CD14-positive monocyte (primary cell): ENCODE data around the gene FLT1. TPM values are rescaled to one million over a fixed set of nuclear protein-coding genes. Genes with fewer than 3 reads are reported as not detected.

Experiments used
- DNase-seq, 3 donors: peaks; one replicate each; pipeline ENCODE4 v3.0.0-alpha.2; 2011 to 2022
- H2AFZ ChIP-seq: 2 replicates; pipeline ENCODE4 v1.6.0; 2012; ENCODE audit warnings: mild to moderate bottlenecking, low read depth, low read length, inconsistent platforms; ENCODE audit not compliant: insufficient read depth, poor library complexity, severe bottlenecking
- H3K27ac ChIP-seq, 2 donors: 1 replicate in 1 of 2; 2 replicates in 1 of 2; pipeline ENCODE4 v1.5.1; 2012 to 2013; ENCODE audit warnings: low read length in 2 of 2, control low read depth in 1 of 2, inconsistent platforms in 1 of 2, low read depth in 1 of 2, mild to moderate bottlenecking in 1 of 2
- H3K27me3 ChIP-seq, 2 donors: one replicate each; pipeline versions ENCODE4 v1.6.0 to v1.6.1; 2011 to 2013; ENCODE audit warnings: low read length in 2 of 2; ENCODE audit not compliant: control insufficient read depth in 2 of 2, insufficient read depth in 2 of 2
- H3K36me3 ChIP-seq, 2 donors: replicated peaks in 1 of 2; 1 replicate in 1 of 2; 2 replicates in 1 of 2; pipeline versions ENCODE4 v1.5.1 to v1.6.1; 2012 to 2013; ENCODE audit warnings: low read length in 2 of 2, control low read depth in 1 of 2, inconsistent platforms in 1 of 2, mild to moderate bottlenecking in 1 of 2; ENCODE audit not compliant: insufficient read depth in 2 of 2, control insufficient read depth in 1 of 2
- H3K4me1 ChIP-seq, 2 donors: 1 replicate in 1 of 2; 2 replicates in 1 of 2; pipeline versions ENCODE4 v1.5.1 to v1.6.1; 2012 to 2013; ENCODE audit warnings: low read length in 2 of 2, control low read depth in 1 of 2, inconsistent platforms in 1 of 2, mild to moderate bottlenecking in 1 of 2, moderate library complexity in 1 of 2; ENCODE audit not compliant: insufficient read depth in 2 of 2, control insufficient read depth in 1 of 2
- H3K4me2 ChIP-seq: replicated peaks from 2 replicates; pipeline ENCODE3; 2012; ENCODE audit warnings: low read length, moderate library complexity, mild to moderate bottlenecking; ENCODE audit not compliant: poor library complexity, severe bottlenecking; ENCODE audit errors: extremely low read depth
- H3K4me3 ChIP-seq, 3 experiments: fragments of 200-600 bp in 1 of 3; sonication (generic) in 1 of 3; replicated peaks in 1 of 3; 1 replicate in 2 of 3; 2 replicates in 1 of 3; pipeline ENCODE4 v1.5.1; 2011 to 2013; ENCODE audit warnings: low read length in 3 of 3, mild to moderate bottlenecking in 3 of 3, control low read depth in 2 of 3, low read depth in 2 of 3, inconsistent platforms in 1 of 3, moderate library complexity in 1 of 3
- H3K79me2 ChIP-seq: 2 replicates; pipeline ENCODE4 v1.6.0; 2012; ENCODE audit warnings: mild to moderate bottlenecking, control low read depth, inconsistent platforms, low read length, moderate library complexity; ENCODE audit not compliant: insufficient read depth
- H3K9ac ChIP-seq: 2 replicates; pipeline ENCODE4 v1.6.0; 2017; ENCODE audit warnings: low read length, mild to moderate bottlenecking; ENCODE audit not compliant: insufficient read depth, poor library complexity, severe bottlenecking
- H3K9me3 ChIP-seq, 2 donors: replicated peaks in 1 of 2; 1 replicate in 1 of 2; 2 replicates in 1 of 2; pipeline versions ENCODE4 v1.5.1 to v1.6.1; 2012 to 2013; ENCODE audit warnings: low read length in 2 of 2, control low read depth in 1 of 2; ENCODE audit not compliant: control insufficient read depth in 1 of 2, insufficient read depth in 1 of 2
- H4K20me1 ChIP-seq: 2 replicates; pipeline ENCODE4 v1.6.0; 2012; ENCODE audit warnings: mild to moderate bottlenecking, low read length, control low read depth, moderate library complexity; ENCODE audit not compliant: insufficient read depth
- H3K27ac Mint-ChIP-seq, 7 donors: one replicate each; pipeline ENCODE4 v1.8.0; 2020; ENCODE audit warnings: mild to moderate bottlenecking in 7 of 7, mixed read lengths in 7 of 7, moderate library complexity in 6 of 7, inconsistent platforms in 2 of 7
- H3K27me3 Mint-ChIP-seq, 3 donors: one replicate each; pipeline ENCODE4 v1.8.0; 2021 to 2022; ENCODE audit warnings: low read depth in 3 of 3, mild to moderate bottlenecking in 3 of 3, mixed read lengths in 3 of 3, moderate library complexity in 3 of 3, inconsistent platforms in 1 of 3
- H3K36me3 Mint-ChIP-seq, 2 donors: one replicate each; pipeline ENCODE4 v1.8.0; 2020; ENCODE audit warnings: mixed read lengths in 2 of 2, inconsistent platforms in 1 of 2, mild to moderate bottlenecking in 1 of 2
- H3K4me1 Mint-ChIP-seq: one replicate; pipeline ENCODE4 v1.8.0; 2020; ENCODE audit warnings: mild to moderate bottlenecking, mixed read lengths
- H3K4me3 Mint-ChIP-seq, 2 donors: one replicate each; pipeline ENCODE4 v1.8.0; 2020; ENCODE audit warnings: mild to moderate bottlenecking in 2 of 2, mixed read lengths in 2 of 2, moderate library complexity in 1 of 2
- H3K9me3 Mint-ChIP-seq, 7 donors: one replicate each; pipeline ENCODE4 v1.8.0; 2020 to 2022; ENCODE audit warnings: mixed read lengths in 7 of 7, mild to moderate bottlenecking in 6 of 7, moderate library complexity in 6 of 7, inconsistent platforms in 2 of 7
- CTCF ChIP-seq: fragments of 200-600 bp; IDR thresholded peaks from one replicate; pipeline ENCODE4 v1.8.0; 2022; ENCODE audit warnings: antibody characterized with exemption, mild to moderate bottlenecking
- WGBS: methylation state at CpG from one replicate; pipeline ENCODE4 v1.1.5; 2013; ENCODE audit warnings: missing lambda C conversion rate; ENCODE audit not compliant: insufficient coverage; 5-methylcytosine and 5-hydroxymethylcytosine counted together
- intact Hi-C, 2 donors: fragments of 100-400 bp; cut with micrococcal nuclease; formaldehyde crosslinking; loops; one replicate each; pipeline versions ENCODE4 v1.15.0 to v1.15.1; 2023
- polyA plus RNA-seq, 3 donors: library from polyadenylated mRNA; depleted of rRNA in 1 of 3; unstranded in 2 of 3; stranded (reverse) in 1 of 3; fragments of 300-500 nt in 2 of 3; fragments of >200 nt in 1 of 3; fragmentation: Illumina TruSeq in 2 of 3; gene quantifications; 1 replicate in 2 of 3; 2 replicates in 1 of 3; pipeline ENCODE4 v1.2.3, GENCODE V29; 2012 to 2021

FLT1 gene
- polyA plus RNA-seq, 3 donors, result 0.28 TPM; not detected in 2

GRCh38 chr13:28271056-28271840 is 223.7 kb downstream of the FLT1 start:
- H3K4me3 ChIP-seq, result no peak overlapping the region
- H3K27ac Mint-ChIP-seq, result peak overlapping the region in 3 of 7 donors; percentile 15 to 46 (median 46)
- peaks cover 22% of the 10 kb centered on the region for H4K20me1 ChIP-seq
- peaks cover 10% of the 10 kb centered on the region for H3K79me2 ChIP-seq
- H3K27me3 Mint-ChIP-seq, result no peaks in the 10 kb centered on the region
- WGBS, result no CpG with 5 or more reads among the region's 2 CpGs
- peaks cover 0 to 3% (median 0%) of the 10 kb centered on the region in 7 donors for H3K9me3 Mint-ChIP-seq
- no peak overlapping the region for H3K4me2 ChIP-seq
- H3K27me3 ChIP-seq, result no peaks in the 10 kb centered on the region
- peak in 2 of 3 donors; percentile 9 to 17 for DNase-seq
- no peak overlapping the region for H3K27ac ChIP-seq
- no peak overlapping the region for H2AFZ ChIP-seq
- no peaks in the 10 kb centered on the region for H3K9me3 ChIP-seq
- TF ChIP-seq CTCF, result no peak
- peaks cover 65 to 81% of the 10 kb centered on the region in 2 donors for H3K36me3 Mint-ChIP-seq
- intact Hi-C loops, result no loop called here
- H3K4me1 Mint-ChIP-seq, result peaks cover 16% of the 10 kb centered on the region
- peaks cover 68 to 86% of the 10 kb centered on the region in 2 donors for H3K36me3 ChIP-seq
- no peak overlapping the region for H3K9ac ChIP-seq
- H3K4me1 ChIP-seq, result peaks cover 7 to 15% of the 10 kb centered on the region in 2 donors
- H3K4me3 Mint-ChIP-seq, result no peak overlapping the region

- H3K4me1 Mint-ChIP-seq, result peaks cover 16% of the 10 kb centered on the region
- peaks cover 22% of the 10 kb centered on the region for H4K20me1 ChIP-seq
- H3K27ac Mint-ChIP-seq, result peak overlapping the region; percentile 4 to 81 (median 64)
- no peak overlapping the region for H3K4me3 ChIP-seq
- no peak overlapping the region for H3K4me3 Mint-ChIP-seq
- intact Hi-C loops, result no loop called here
- H3K27ac ChIP-seq, result peak overlapping the region in 1 of 2 donors; percentile 46
- H3K27me3 Mint-ChIP-seq, result no peaks in the 10 kb centered on the region
- peaks cover 7 to 15% of the 10 kb centered on the region in 2 donors for H3K4me1 ChIP-seq
- peaks cover 59 to 84% of the 10 kb centered on the region in 2 donors for H3K36me3 ChIP-seq
- TF ChIP-seq CTCF, result no peak
- DNase-seq, result peak; percentile 41 to 43 (median 42)
- H3K4me2 ChIP-seq, result no peak overlapping the region
- H3K9ac ChIP-seq, result no peak overlapping the region
- no peak overlapping the region for H2AFZ ChIP-seq
- H3K36me3 Mint-ChIP-seq, result peaks cover 58 to 71% of the 10 kb centered on the region in 2 donors
- H3K79me2 ChIP-seq, result peaks cover 13% of the 10 kb centered on the region
- no peaks in the 10 kb centered on the region for H3K9me3 ChIP-seq
- H3K27me3 ChIP-seq, result no peaks in the 10 kb centered on the region
- peaks cover 0 to 3% (median 0%) of the 10 kb centered on the region in 7 donors for H3K9me3 Mint-ChIP-seq
Observed at GRCh38 chr13:28268800-28269223, 226.1 kb downstream of the FLT1 start.
